ENCODE results near the gene DDX17. TPM values are rescaled to one million over a fixed set of nuclear protein-coding genes. Genes with fewer than 3 reads are reported as not detected.
A peak's percentile ranks its signal among the peaks of the same experiment; 100 is the strongest.

The DDX17 gene
- total RNA-seq, 3 donors from 2014 or later (not counting 1 experiment from before 2014, with no cell fraction given): 571 to 752 (median 578) TPM

GRCh38 chr22:38523029-38523428, 16.9 kb upstream of the DDX17 start:
- DNase-seq: no peak
- Histone ChIP-seq H3K9me3 (ENCODE audit: control insufficient read depth, insufficient read depth, low read length) (no peaks in the 10 kb centered on the region), H3K36me3 (ENCODE audit: control insufficient read depth, insufficient read depth, low read length) (no peaks in the 10 kb centered on the region), H3K4me3 (ENCODE audit: low read length) (no peak overlapping the region), H3K27ac (ENCODE audit: low read length) (no peak overlapping the region), H3K27me3 (ENCODE audit: control insufficient read depth, insufficient read depth, low read length) (no peaks in the 10 kb centered on the region), H3K4me1 (ENCODE audit: control insufficient read depth, insufficient read depth, low read length) (no peaks in the 10 kb centered on the region)
- H3K36me3 Mint-ChIP-seq: no peaks in the 10 kb centered on the region
- no peak overlapping the region for H3K4me3 Mint-ChIP-seq
- H3K27ac Mint-ChIP-seq: no peak overlapping the region
- ATAC-seq: no peak
- 92% methylated on average over 2 of the region's 3 CpGs for WGBS (ENCODE audit: insufficient coverage)
- H3K9me3 Mint-ChIP-seq: no peaks in the 10 kb centered on the region
- no peaks in the 10 kb centered on the region for H3K4me1 Mint-ChIP-seq
- intact Hi-C loops (cut with micrococcal nuclease): no loop called here
- no peak for TF ChIP-seq CTCF (IDR thresholded peaks at IDR 0.05)
- no peaks in the 10 kb centered on the region for H3K27me3 Mint-ChIP-seq (ENCODE audit: low read depth in 2 of 2)

GRCh38 chr22:38519453-38520250, 13.5 kb upstream of the DDX17 start:
- Histone ChIP-seq H3K4me3 (ENCODE audit: low read length) (no peak overlapping the region), H3K36me3 (ENCODE audit: control insufficient read depth, insufficient read depth, low read length) (no peaks in the 10 kb centered on the region), H3K4me1 (ENCODE audit: control insufficient read depth, insufficient read depth, low read length) (no peaks in the 10 kb centered on the region), H3K27me3 (ENCODE audit: control insufficient read depth, insufficient read depth, low read length) (no peaks in the 10 kb centered on the region), H3K27ac (ENCODE audit: low read length) (no peak overlapping the region), H3K9me3 (ENCODE audit: control insufficient read depth, insufficient read depth, low read length) (no peaks in the 10 kb centered on the region)
- H3K27ac Mint-ChIP-seq: no peak overlapping the region
- intact Hi-C loops (cut with micrococcal nuclease): no loop called here
- H3K27me3 Mint-ChIP-seq (ENCODE audit: low read depth in 2 of 2): no peaks in the 10 kb centered on the region
- no peak for TF ChIP-seq CTCF (IDR thresholded peaks at IDR 0.05)
- DNase-seq (no peak), ATAC-seq (no peak)
- no peaks in the 10 kb centered on the region for H3K9me3 Mint-ChIP-seq
- 92% methylated on average over 1 of the region's 2 CpGs for WGBS (ENCODE audit: insufficient coverage)
- H3K4me3 Mint-ChIP-seq: no peak overlapping the region
- no peaks in the 10 kb centered on the region for H3K36me3 Mint-ChIP-seq
- H3K4me1 Mint-ChIP-seq: no peaks in the 10 kb centered on the region

- no peaks in the 10 kb centered on the region for H3K27me3 ChIP-seq (ENCODE audit: control insufficient read depth, insufficient read depth, low read length)
- H3K4me1 ChIP-seq (ENCODE audit: control insufficient read depth, insufficient read depth, low read length): no peaks in the 10 kb centered on the region
- Mint-ChIP-seq H3K27ac (no peak overlapping the region), H3K4me3 (no peak overlapping the region), H3K9me3 (no peaks in the 10 kb centered on the region), H3K4me1 (no peaks in the 10 kb centered on the region), H3K36me3 (no peaks in the 10 kb centered on the region), H3K27me3 (ENCODE audit: low read depth in 2 of 2) (no peaks in the 10 kb centered on the region)
- intact Hi-C loops (cut with micrococcal nuclease): no loop called here
- WGBS (ENCODE audit: insufficient coverage): 96% methylated on average over 4 of the region's 4 CpGs
- H3K4me3 ChIP-seq (ENCODE audit: low read length): no peak overlapping the region
- ATAC-seq (no peak), DNase-seq (no peak)
- H3K9me3 ChIP-seq (ENCODE audit: control insufficient read depth, insufficient read depth, low read length): no peaks in the 10 kb centered on the region
- H3K36me3 ChIP-seq (ENCODE audit: control insufficient read depth, insufficient read depth, low read length): no peaks in the 10 kb centered on the region
- no peak overlapping the region for H3K27ac ChIP-seq (ENCODE audit: low read length)
- TF ChIP-seq CTCF (IDR thresholded peaks at IDR 0.05): no peak
Measured at GRCh38 chr22:38518620-38519019, 12.5 kb upstream of the DDX17 start.

- H3K4me1 Mint-ChIP-seq: peaks cover 0 to 6% of the 10 kb centered on the region in 2 donors
- H3K27ac ChIP-seq (ENCODE audit: low read length): no peak overlapping the region
- 25% methylated on average over 1 of the region's 1 CpG for WGBS (ENCODE audit: insufficient coverage)
- H3K4me1 ChIP-seq (ENCODE audit: control insufficient read depth, insufficient read depth, low read length): no peaks in the 10 kb centered on the region
- H3K36me3 ChIP-seq (ENCODE audit: control insufficient read depth, insufficient read depth, low read length): no peaks in the 10 kb centered on the region
- H3K27me3 Mint-ChIP-seq (ENCODE audit: low read depth in 2 of 2): no peaks in the 10 kb centered on the region
- H3K9me3 Mint-ChIP-seq: peaks cover 0 to 4% of the 10 kb centered on the region in 2 donors
- no peak overlapping the region for H3K4me3 Mint-ChIP-seq
- no peak for TF ChIP-seq CTCF (IDR thresholded peaks at IDR 0.05)
- intact Hi-C loops (cut with micrococcal nuclease): no loop called here
- H3K4me3 ChIP-seq (ENCODE audit: low read length): no peak overlapping the region
- ATAC-seq (peak; percentile 79 to 98 (median 89)), DNase-seq (peak; percentile 20 to 68)
- H3K27me3 ChIP-seq (ENCODE audit: control insufficient read depth, insufficient read depth, low read length): no peaks in the 10 kb centered on the region
- no peak overlapping the region for H3K27ac Mint-ChIP-seq
- no peaks in the 10 kb centered on the region for H3K9me3 ChIP-seq (ENCODE audit: control insufficient read depth, insufficient read depth, low read length)
- no peaks in the 10 kb centered on the region for H3K36me3 Mint-ChIP-seq
Measured at GRCh38 chr22:38513063-38513462, 7.0 kb upstream of the DDX17 start.
